GM12878 (cell line): Measurements from ENCODE around the gene ZNF768.
"Not testable (repeated sequence)": the region's sequence is repeated elsewhere in the genome, so short reads cannot be mapped to it uniquely, and the experiment has no call there.

Source experiments
- MEF2B ChIP-seq: fragments of 450-650 bp; IDR thresholded peaks from 2 replicates; pipeline ENCODE4 v1.6.1; 2018; ENCODE audit warnings: mild to moderate bottlenecking, moderate library complexity; ENCODE audit not compliant: partially characterized antibody, poor library complexity, severe bottlenecking
- POLR2AphosphoS5 ChIP-seq: IDR thresholded peaks from 2 replicates; pipeline ENCODE4 v1.6.1; 2011; ENCODE audit warnings: mild to moderate bottlenecking, low read length, inconsistent platforms

GRCh38 chr16:30539986-30540526 lies 13.7 kb upstream of the ZNF768 start:
- not testable (repeated sequence) for TF ChIP-seq MEF2B, POLR2AphosphoS5
